Prostate gland (tissue), 2 donors: ENCODE results near the gene VILL. TPM values are rescaled to one million over a fixed set of nuclear protein-coding genes. Genes with fewer than 3 reads are reported as not detected.

Experiments
- DNase-seq: peaks from one replicate; pipeline ENCODE4 v3.0.0-alpha.2; 2019; ENCODE audit warnings: low spot score
- H3K27ac ChIP-seq, 2 donors: fragments of 200-600 bp; sonication (generic); 2 replicates each; pipeline ENCODE4 v1.5.1; 2017 to 2019
- H3K27me3 ChIP-seq: fragments of 200-600 bp; sonication (generic); replicated peaks from 2 replicates; pipeline ENCODE4 v1.5.1; 2019; ENCODE audit not compliant: insufficient read depth
- H3K36me3 ChIP-seq, 2 donors: fragments of 200-600 bp; sonication (generic); 1 replicate in 1 of 2; 2 replicates in 1 of 2; pipeline versions ENCODE4 v1.5.1 to v1.8.1; 2017 to 2019
- H3K4me1 ChIP-seq: fragments of 200-600 bp; sonication (generic); replicated peaks from 2 replicates; pipeline ENCODE4 v1.5.1; 2019
- H3K4me3 ChIP-seq, 2 donors: fragments of 200-600 bp; sonication (generic); 2 replicates each; pipeline ENCODE4 v1.5.1; 2017 to 2019
- H3K9me3 ChIP-seq: fragments of 200-600 bp; sonication (generic); 2 replicates; pipeline ENCODE4 v1.5.1; 2017
- POLR2A ChIP-seq: fragments of 450-650 bp; IDR thresholded peaks from one replicate; pipeline ENCODE4 v1.6.1; 2016; ENCODE audit warnings: antibody characterized with exemption, mild to moderate bottlenecking
- POLR2AphosphoS5 ChIP-seq: sonication (generic); formaldehyde crosslinking; IDR thresholded peaks from one replicate; pipeline ENCODE4 v1.6.1; 2017; ENCODE audit warnings: antibody characterized with exemption
- WGBS: methylation state at CpG from one replicate; pipeline ENCODE4 v1.1.5; 2018; 5-methylcytosine and 5-hydroxymethylcytosine counted together
- intact Hi-C: fragments of 100-400 bp; cut with DNase I; formaldehyde crosslinking; loops from one replicate; pipeline ENCODE4 v1.14.2; 2022
- total RNA-seq, 2 donors: library from RNA; depleted of rRNA; stranded (reverse); fragments of >200 nt; gene quantifications; one replicate each; pipeline ENCODE4 v1.1.0, GENCODE V29; 2016
- TF ChIP-seq, protein P1 (sequence below), 4 experiments: fragments of 200-600 bp in 2 of 4; fragments of 450-650 bp in 2 of 4; sonication (generic) in 2 of 4; IDR thresholded peaks; 1 replicate in 3 of 4; 2 replicates in 1 of 4; pipeline ENCODE4 v1.5.1; 2016 to 2019; ENCODE audit warnings: antibody characterized with exemption in 4 of 4, mild to moderate bottlenecking in 2 of 4, moderate library complexity in 2 of 4

VILL gene
- total RNA-seq, 2 donors from 2014 or later, result 29.1 to 29.3 TPM

GRCh38 chr3:38038447-38038911, 47.9 kb downstream of the VILL start:
- intact Hi-C loops, result loop anchor here (5.0 kb wide), 1 partner anchor 36 kb away; no protein-coding TSS in a partner anchor
- TF ChIP-seq, protein P1, sequence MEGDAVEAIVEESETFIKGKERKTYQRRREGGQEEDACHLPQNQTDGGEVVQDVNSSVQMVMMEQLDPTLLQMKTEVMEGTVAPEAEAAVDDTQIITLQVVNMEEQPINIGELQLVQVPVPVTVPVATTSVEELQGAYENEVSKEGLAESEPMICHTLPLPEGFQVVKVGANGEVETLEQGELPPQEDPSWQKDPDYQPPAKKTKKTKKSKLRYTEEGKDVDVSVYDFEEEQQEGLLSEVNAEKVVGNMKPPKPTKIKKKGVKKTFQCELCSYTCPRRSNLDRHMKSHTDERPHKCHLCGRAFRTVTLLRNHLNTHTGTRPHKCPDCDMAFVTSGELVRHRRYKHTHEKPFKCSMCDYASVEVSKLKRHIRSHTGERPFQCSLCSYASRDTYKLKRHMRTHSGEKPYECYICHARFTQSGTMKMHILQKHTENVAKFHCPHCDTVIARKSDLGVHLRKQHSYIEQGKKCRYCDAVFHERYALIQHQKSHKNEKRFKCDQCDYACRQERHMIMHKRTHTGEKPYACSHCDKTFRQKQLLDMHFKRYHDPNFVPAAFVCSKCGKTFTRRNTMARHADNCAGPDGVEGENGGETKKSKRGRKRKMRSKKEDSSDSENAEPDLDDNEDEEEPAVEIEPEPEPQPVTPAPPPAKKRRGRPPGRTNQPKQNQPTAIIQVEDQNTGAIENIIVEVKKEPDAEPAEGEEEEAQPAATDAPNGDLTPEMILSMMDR (IDR thresholded peaks at IDR 0.05), result no peak
- TF ChIP-seq POLR2AphosphoS5, result no peak
- no peak for TF ChIP-seq POLR2A
- Histone ChIP-seq H3K9me3 (no peaks in the 10 kb centered on the region), H3K4me3 (no peak overlapping the region), H3K27me3 (no peaks in the 10 kb centered on the region), H3K36me3 (no peaks in the 10 kb centered on the region), H3K27ac (no peak overlapping the region), H3K4me1 (no peaks in the 10 kb centered on the region)
- 87% methylated on average over 5 of the region's 5 CpGs for WGBS
- no peak for DNase-seq

DNA sequence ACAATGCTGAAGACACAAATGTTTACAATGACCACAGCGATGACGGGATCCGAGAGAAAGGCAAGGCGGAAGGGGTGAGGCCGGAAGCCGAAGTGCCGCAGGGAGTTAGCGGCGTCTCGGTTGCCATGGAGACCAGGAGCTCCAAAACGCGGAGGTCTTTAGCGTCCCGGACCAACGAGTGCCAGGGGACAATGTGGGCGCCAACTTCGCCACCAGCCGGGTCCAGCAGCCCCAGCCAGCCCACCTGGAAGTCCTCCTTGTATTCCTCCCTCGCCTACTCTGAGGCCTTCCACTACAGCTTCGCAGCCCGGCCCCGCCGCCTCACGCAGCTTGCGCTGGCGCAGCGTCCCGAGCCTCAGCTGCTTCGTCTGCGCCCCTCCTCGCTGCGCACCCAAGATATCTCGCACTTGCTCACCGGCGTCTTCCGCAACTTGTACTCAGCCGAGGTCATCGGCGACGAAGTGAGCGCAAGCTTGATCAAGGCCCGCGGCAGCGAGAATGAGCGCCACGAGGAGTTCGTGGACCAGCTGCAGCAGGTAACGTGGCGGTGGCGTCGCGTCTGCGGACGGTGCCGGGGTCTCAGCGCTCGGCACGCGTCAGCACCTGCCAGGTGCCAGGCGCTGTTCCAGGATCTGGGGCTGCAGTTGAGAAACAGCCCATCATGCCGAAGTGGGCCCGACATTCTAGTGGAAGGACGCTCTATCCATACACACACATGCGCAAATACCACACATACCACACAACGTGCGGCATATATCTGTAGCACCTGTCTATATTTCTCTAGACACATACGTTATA, 48.7 kb downstream of the VILL start, which contains the start of gene DLEC1:
DLEC1 (plus strand) TSS at position 108 of the 798 bp plus-strand sequence; CDS start at position 126, 18 bp downstream.
- intact Hi-C loops, result loop anchor here (5.0 kb wide), 1 partner anchor 37 kb away; no protein-coding TSS in a partner anchor
- H3K27ac ChIP-seq, result no peak within 1 kb of the TSS
- WGBS, result 4% methylated on average over 65 of the region's 67 CpGs

DNA sequence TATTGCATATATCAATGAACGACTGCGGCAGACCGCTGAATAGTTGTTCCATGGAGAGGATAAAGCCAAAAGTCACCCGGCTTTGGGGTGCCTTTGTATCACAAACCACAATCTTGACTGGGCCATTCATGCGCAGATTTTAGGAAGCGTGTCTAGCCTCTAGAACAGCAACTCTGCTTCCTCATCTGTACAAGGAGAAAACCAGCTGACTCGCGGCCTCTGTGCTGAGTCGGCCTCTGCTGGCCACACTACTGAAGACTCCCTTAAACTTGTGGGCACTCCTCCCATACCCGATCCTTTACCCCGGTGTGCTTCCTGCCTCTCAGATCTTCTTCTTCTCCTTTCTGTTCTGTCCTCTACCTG, 49.3 kb downstream of the VILL start:
- Histone ChIP-seq H3K9me3 (no peaks in the 10 kb centered on the region), H3K36me3 (no peaks in the 10 kb centered on the region), H3K4me3 (peak overlapping the region in 1 of 2 donors; percentile 39), H3K27ac (no peak overlapping the region), H3K4me1 (no peaks in the 10 kb centered on the region), H3K27me3 (no peaks in the 10 kb centered on the region)
- intact Hi-C loops, result loop anchor here (5.0 kb wide), 1 partner anchor 38 kb away; no protein-coding TSS in a partner anchor
- WGBS, result 44% methylated on average over 11 of the region's 11 CpGs
- TF ChIP-seq, protein P1 (IDR thresholded peaks at IDR 0.05), result peak in 2 of 4 experiments; percentile 37 to 53
- TF ChIP-seq POLR2AphosphoS5 (peak; percentile 11), POLR2A (no peak)
- DNase-seq, result peak; percentile 45

More for the DNA sequence above, 48.7 kb downstream of the VILL start, which contains the start of gene DLEC1:
- Histone ChIP-seq H3K36me3 (no peaks in the 10 kb centered on the region), H3K4me1 (no peaks in the 10 kb centered on the region), H3K4me3 (peak within 1 kb of the TSS; percentile 23 to 39), H3K27me3 (no peaks in the 10 kb centered on the region), H3K9me3 (no peaks in the 10 kb centered on the region)
- TF ChIP-seq POLR2AphosphoS5, result peak; percentile 16
- TF ChIP-seq, protein P1 (IDR thresholded peaks at IDR 0.05), result no peak
- peak; percentile 59 for DNase-seq

GRCh38 chr3:38040401-38040800, 49.8 kb downstream of the VILL start:
- TF ChIP-seq, protein P1 (IDR thresholded peaks at IDR 0.05), result no peak
- TF ChIP-seq POLR2A (no peak), POLR2AphosphoS5 (no peak)
- Histone ChIP-seq H3K27ac (no peak overlapping the region), H3K36me3 (no peaks in the 10 kb centered on the region), H3K9me3 (no peaks in the 10 kb centered on the region), H3K27me3 (no peaks in the 10 kb centered on the region), H3K4me1 (no peaks in the 10 kb centered on the region), H3K4me3 (no peak overlapping the region)
- 87% methylated on average over 5 of the region's 5 CpGs for WGBS
- intact Hi-C loops, result no loop called here
- no peak for DNase-seq
